Hematopoietic multipotent progenitor cell treated with erythropoietin and hydrocortisone succinate and interleukin-3 and kit ligand, for 6 days (in vitro differentiated cells): ENCODE measurements around the gene COL6A2.
"Not testable (repeated sequence)": the region's sequence is repeated elsewhere in the genome, so short reads cannot be mapped to it uniquely, and the experiment has no call there.

Source experiments
- DNase-seq: peaks from one replicate; pipeline ENCODE4 v3.0.0-alpha.2; 2015

COL6A2 gene

GRCh38 chr21:46095814-46096595, 1.9 kb upstream of the COL6A2 start:
- DNase-seq, result no peak

- DNase-seq, result no peak
Observed at GRCh38 chr21:46096596-46097335, 1.1 kb upstream of the COL6A2 start.

- DNase-seq, result no peak
Observed at GRCh38 chr21:46098303-46099141, 610 bp downstream of the COL6A2 start.

GRCh38 chr21:46099476-46099875, 1.6 kb downstream of the COL6A2 start:
- no peak for DNase-seq

- DNase-seq, result no peak
Observed at GRCh38 chr21:46100020-46100419, 2.1 kb downstream of the COL6A2 start.

GRCh38 chr21:46100426-46100825, 2.5 kb downstream of the COL6A2 start:
- DNase-seq, result no peak

- no peak for DNase-seq
Observed at GRCh38 chr21:46100906-46101305, 3.0 kb downstream of the COL6A2 start.

- no peak for DNase-seq
Observed at GRCh38 chr21:46104104-46104503, 6.2 kb downstream of the COL6A2 start.

- DNase-seq, result not testable (repeated sequence)
Observed at GRCh38 chr21:46107376-46107775, 9.5 kb downstream of the COL6A2 start.

GRCh38 chr21:46108827-46109312, 11.0 kb downstream of the COL6A2 start:
- DNase-seq, result no peak

GRCh38 chr21:46109313-46110221, 11.7 kb downstream of the COL6A2 start:
- DNase-seq, result no peak

GRCh38 chr21:46110499-46111192, 12.7 kb downstream of the COL6A2 start:
- DNase-seq, result no peak

- DNase-seq, result no peak
Observed at GRCh38 chr21:46111193-46111571, 13.3 kb downstream of the COL6A2 start.

- DNase-seq, result no peak
Observed at GRCh38 chr21:46111857-46112724, 14.2 kb downstream of the COL6A2 start.

- DNase-seq, result no peak
Observed at GRCh38 chr21:46112725-46113215, 14.9 kb downstream of the COL6A2 start.

GRCh38 chr21:46113497-46114176, 15.7 kb downstream of the COL6A2 start:
- DNase-seq, result no peak

GRCh38 chr21:46114963-46115362, 17.1 kb downstream of the COL6A2 start:
- no peak for DNase-seq

- no peak for DNase-seq
Observed at GRCh38 chr21:46115441-46116188, 17.7 kb downstream of the COL6A2 start.
